ENCODE results near the gene SS18. TPM values are rescaled to one million over a fixed set of nuclear protein-coding genes. Genes with fewer than 3 reads are reported as not detected.

Gene SS18
- total and polyA plus RNA-seq, 2 donors (not counting 1 experiment from before 2014, with no cell fraction given): 62.4 to 114 TPM

DNA sequence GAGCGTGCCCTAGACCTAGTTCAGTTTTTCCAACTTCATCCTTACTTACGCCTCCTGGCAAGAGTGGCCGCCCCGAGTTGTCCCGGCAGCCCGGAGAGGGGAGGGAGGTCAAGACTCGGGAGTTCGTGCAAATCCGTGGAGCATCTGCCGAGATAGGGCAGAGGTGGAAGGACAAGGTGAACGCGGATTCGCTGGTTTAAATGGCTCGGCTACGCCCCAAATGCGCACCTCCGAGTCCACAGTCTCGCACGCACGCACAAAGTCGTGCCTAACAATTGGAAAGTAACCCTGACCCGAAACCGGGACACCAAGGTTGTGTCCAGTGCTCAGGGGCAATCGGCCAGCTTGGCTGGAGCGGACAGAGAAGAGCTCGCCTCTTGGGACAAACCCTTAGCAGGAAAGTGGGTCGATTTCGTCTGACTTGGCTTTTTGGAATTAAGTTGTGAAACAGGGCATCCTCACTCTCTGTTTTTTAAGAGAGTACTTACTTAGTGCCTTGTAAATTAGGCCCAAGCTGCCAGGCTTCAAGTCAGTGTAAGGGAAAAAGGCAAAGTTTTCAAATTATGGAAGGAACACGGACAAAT, 726 bp upstream of the SS18 start:
- Histone ChIP-seq H3K9me3 (ENCODE audit: control extremely low read depth in 1 of 3, control insufficient read depth in 2 of 3, insufficient read depth in 1 of 3, low read length in 2 of 3) (no peaks in the 10 kb centered on the region), H3K4me1 (ENCODE audit: control insufficient read depth in 2 of 2, insufficient read depth in 2 of 2, low read length in 2 of 2) (peaks cover 23 to 32% of the 10 kb centered on the region in 2 donors), H3K27ac (ENCODE audit: low read length in 2 of 2) (peak overlapping the region; percentile 98), H3K79me2 (ENCODE audit: control insufficient read depth, insufficient read depth, low read length) (peaks cover 39% of the 10 kb centered on the region), H3K36me3 (replicated peaks in 1 of 2; ENCODE audit: control extremely low read depth in 1 of 2, control insufficient read depth in 1 of 2, extremely low read depth in 1 of 2, insufficient read depth in 2 of 2, low read length in 1 of 2) (peaks cover 6% of the 10 kb centered on the region in 2 experiments), H3K9ac (ENCODE audit: low read length) (peak overlapping the region; percentile 98), H2AFZ (ENCODE audit: insufficient read depth, low read depth, low read length, poor library complexity, severe bottlenecking) (peak overlapping the region; percentile 90), H4K20me1 (ENCODE audit: control insufficient read depth, insufficient read depth, low read length, poor library complexity, severe bottlenecking) (peaks cover 31% of the 10 kb centered on the region), H3K27me3 (replicated peaks in 1 of 4; ENCODE audit: control extremely low read depth in 1 of 4, control insufficient read depth in 3 of 4, insufficient read depth in 4 of 4, low read length in 3 of 4) (no peaks in the 10 kb centered on the region), H3K4me3 (ENCODE audit: control extremely low read depth in 1 of 5, extremely low read depth in 1 of 5, insufficient read depth in 1 of 5, low read depth in 2 of 5, low read length in 4 of 5) (peak overlapping the region; percentile 63 to 100 (median 94)), H3K4me2 (replicated peaks; ENCODE audit: low read depth, low read length, poor library complexity, severe bottlenecking) (peak overlapping the region; percentile 94)
- H3K4me1 Mint-ChIP-seq: peaks cover 41% of the 10 kb centered on the region
- no peak for DNase-seq
- POLR2A ChIA-PET: interaction anchor here (2.1 kb wide), 1 partner anchor 135 kb away, joined by 6 read pairs; the partner anchor contains the start of gene TAF4B
- H3K27ac Mint-ChIP-seq: peak overlapping the region; percentile 98
- WGBS (ENCODE audit: insufficient coverage): 4% methylated on average over 28 of the region's 29 CpGs
- CTCF ChIA-PET: no interaction called here
- H3K9me3 Mint-ChIP-seq (ENCODE audit: insufficient read depth): no peaks in the 10 kb centered on the region
- H3K4me3 Mint-ChIP-seq: peak overlapping the region; percentile 99
- TF ChIP-seq, protein P1, sequence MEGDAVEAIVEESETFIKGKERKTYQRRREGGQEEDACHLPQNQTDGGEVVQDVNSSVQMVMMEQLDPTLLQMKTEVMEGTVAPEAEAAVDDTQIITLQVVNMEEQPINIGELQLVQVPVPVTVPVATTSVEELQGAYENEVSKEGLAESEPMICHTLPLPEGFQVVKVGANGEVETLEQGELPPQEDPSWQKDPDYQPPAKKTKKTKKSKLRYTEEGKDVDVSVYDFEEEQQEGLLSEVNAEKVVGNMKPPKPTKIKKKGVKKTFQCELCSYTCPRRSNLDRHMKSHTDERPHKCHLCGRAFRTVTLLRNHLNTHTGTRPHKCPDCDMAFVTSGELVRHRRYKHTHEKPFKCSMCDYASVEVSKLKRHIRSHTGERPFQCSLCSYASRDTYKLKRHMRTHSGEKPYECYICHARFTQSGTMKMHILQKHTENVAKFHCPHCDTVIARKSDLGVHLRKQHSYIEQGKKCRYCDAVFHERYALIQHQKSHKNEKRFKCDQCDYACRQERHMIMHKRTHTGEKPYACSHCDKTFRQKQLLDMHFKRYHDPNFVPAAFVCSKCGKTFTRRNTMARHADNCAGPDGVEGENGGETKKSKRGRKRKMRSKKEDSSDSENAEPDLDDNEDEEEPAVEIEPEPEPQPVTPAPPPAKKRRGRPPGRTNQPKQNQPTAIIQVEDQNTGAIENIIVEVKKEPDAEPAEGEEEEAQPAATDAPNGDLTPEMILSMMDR (IDR thresholded peaks at IDR 0.05): no peak
- no peak for TF ChIP-seq EZH2 (IDR thresholded peaks at IDR 0.05; ENCODE audit: borderline replicate concordance, insufficient read depth, low read depth, low read length, poor library complexity, severe bottlenecking)
- H3K27me3 Mint-ChIP-seq: no peaks in the 10 kb centered on the region
- intact Hi-C loops (cut with micrococcal nuclease): loop anchor here (2.0 to 10.0 kb wide), 3 partner anchors 41 to 736 kb away; partner anchors contain the start of genes PSMA8 and ZNF521
- ATAC-seq (ENCODE audit: low read depth): peak; percentile 26

Data from B cell (primary cell).